ENCODE data around the gene AMELX. TPM values are rescaled to one million over a fixed set of nuclear protein-coding genes. Genes with fewer than 3 reads are reported as not detected.

The AMELX gene
- not detected for total RNA-seq

GRCh38 chrX:11293113-11293512, at the start of gene AMELX:
Gene AMELX (plus strand): TSS chrX:11293413. CDS start chrX:11294789, 1,376 bp downstream.
- DNase-seq (ENCODE audit: low spot score): no peak

GRCh38 chrX:11244636-11245035, 48.6 kb upstream of the AMELX start:
- no peak for DNase-seq (ENCODE audit: low spot score)

DNA sequence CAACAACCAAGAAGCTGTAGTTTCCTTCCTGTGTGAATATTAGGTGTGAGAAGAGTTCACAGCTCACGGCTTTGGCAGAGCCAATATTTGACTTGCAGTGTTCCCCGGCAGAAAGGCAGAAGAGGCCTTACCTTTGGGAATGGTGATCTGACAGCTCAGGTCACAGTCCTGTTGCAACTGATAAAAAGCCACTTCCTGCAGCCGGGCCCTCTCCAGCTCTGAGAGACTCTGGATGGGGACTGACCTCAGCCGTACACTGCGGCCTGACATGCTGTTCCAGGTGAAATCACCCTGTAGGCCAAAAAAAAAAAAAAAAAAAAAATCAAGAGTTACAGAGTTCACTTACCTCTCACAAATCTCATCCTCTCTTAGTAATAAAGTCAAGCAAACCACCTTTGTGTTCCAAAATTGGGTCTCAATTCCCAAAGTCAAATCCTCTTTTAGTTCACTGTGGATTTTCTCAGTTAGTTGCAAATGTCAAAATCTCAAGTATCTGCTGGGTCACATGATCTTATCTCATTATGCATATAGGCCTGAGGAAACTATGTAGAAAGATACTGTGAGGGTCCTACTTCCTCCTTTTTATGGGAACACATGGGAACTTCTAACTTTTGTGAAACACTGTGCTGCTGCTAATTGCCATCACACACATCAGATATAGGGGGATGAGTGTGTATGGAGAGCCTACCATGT, 38.6 kb upstream of the AMELX start:
- DNase-seq (ENCODE audit: low spot score): no peak

DNA sequence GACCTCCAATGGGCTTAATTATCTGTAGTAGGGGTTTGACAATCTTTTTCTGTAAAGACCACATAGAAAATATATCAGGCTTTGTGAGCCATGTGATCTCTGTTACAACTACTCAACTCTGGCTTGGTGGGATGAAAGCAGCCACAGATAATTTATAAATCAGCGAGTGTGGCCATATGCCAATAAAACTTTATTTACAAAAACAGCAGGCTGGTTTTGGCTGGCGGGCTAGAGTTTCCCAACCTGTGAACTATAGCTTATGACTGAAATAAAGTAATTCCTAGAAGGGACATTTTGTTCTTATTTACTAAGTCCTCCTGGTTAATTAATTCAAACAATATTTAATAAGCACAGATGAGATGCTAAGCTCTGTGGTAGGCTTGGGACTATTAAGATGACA, 35.9 kb upstream of the AMELX start:
- no peak for DNase-seq (ENCODE audit: low spot score)

- no peak for DNase-seq (ENCODE audit: low spot score)
Measured at GRCh38 chrX:11257711-11258110, 35.5 kb upstream of the AMELX start.

GRCh38 chrX:11259437-11259836, 33.8 kb upstream of the AMELX start:
- DNase-seq (ENCODE audit: low spot score): no peak

DNA sequence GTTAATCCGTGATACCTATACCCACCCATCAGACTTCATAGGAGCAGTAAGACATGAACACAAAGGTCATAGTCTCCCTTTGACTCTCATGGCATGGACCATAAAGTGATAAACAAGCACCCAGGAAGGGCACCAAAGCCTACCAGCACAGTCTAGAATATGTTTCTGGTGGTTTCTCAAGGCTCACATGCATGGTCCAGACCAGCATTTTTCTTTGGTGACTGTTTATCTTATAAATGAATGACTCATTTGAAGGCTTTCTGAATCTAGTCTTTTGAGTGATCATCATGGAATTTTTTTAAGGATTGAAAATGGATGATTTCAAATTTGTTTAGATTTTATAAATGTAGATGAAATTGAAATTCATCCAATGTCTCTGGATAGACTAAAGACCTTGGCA, 32.0 kb upstream of the AMELX start:
- no peak for DNase-seq (ENCODE audit: low spot score)

GRCh38 chrX:11264925-11265324, 28.3 kb upstream of the AMELX start:
- no peak for DNase-seq (ENCODE audit: low spot score)

DNA sequence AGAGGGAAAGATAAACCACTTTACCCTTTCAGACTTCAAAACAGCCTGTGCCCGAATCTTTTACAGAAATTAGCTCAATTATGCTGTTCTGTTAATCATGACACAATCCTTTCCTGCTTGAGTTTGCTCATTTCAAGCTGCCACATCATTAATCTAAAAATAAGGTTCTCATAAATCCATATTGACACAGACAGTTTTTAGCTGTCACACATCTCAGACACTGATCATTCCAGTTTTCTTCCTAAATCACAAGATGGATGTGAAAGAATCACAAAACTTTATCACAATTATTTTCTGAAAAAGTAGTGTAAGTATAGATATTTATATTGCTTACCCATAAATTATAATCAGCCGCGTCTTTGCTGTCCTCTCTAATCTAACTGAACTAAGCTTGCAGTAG, 27.9 kb upstream of the AMELX start:
- no peak for DNase-seq (ENCODE audit: low spot score)

GRCh38 chrX:11266573-11267003, 26.6 kb upstream of the AMELX start:
- no peak for DNase-seq (ENCODE audit: low spot score)

DNA sequence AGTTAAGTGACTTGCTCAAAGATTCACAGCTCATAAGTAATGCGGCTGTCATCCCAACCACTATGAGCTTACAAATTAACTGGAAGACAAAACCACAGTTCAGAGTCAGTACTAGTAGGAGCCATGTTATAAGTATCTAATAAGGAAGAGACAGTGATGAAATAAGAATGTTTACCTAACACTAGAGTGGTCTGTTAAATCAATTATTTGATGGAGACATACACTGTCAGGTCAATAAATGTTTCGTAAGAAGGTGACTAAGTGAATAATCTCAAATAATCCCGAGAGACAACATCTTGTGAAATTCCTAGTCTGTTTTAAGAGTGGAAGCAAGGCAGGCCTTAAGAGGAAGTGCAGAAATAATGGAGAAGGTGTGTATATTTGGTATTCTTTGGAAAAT, 25.8 kb upstream of the AMELX start:
- no peak for DNase-seq (ENCODE audit: low spot score)

DNA sequence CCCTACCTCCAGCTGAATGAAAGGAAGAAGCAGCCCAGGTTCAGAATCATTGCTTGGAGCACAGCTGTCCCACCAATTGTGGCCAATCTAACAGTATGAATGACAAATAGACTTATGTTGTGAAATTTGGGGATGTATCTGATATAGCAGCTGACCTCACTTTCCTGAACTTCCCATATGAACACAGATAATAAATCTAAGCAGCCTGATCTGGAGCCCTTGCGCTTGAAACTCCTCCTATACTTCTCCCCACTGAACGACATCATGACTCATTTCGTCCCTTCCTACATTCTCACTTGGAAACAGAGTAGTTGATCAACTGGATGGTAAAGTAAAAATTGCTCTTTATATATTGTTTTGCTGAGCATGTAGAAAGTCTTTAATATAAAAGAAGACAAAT, 24.2 kb upstream of the AMELX start:
- DNase-seq (ENCODE audit: low spot score): no peak

DNA sequence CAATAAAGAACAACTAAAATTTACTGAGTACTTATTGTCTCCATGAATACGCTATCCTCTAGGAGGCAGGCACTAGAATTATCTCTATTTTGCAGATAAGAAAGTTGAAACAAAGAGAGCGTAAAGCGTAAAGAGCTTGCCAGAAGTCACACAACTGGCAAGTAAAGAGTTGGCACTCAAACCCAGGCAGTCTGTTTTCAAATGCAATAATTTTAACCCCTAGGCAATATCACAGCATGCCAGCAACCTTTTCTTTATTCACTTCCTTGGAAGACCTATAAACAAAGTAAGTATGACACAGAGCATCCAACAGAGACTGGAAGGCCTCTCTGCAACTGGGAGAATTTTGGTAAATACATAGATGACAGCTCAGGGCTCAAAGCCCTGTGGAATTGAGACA, 23.2 kb upstream of the AMELX start:
- no peak for DNase-seq (ENCODE audit: low spot score)

GRCh38 chrX:11272290-11272689, 20.9 kb upstream of the AMELX start:
- no peak for DNase-seq (ENCODE audit: low spot score)

DNA sequence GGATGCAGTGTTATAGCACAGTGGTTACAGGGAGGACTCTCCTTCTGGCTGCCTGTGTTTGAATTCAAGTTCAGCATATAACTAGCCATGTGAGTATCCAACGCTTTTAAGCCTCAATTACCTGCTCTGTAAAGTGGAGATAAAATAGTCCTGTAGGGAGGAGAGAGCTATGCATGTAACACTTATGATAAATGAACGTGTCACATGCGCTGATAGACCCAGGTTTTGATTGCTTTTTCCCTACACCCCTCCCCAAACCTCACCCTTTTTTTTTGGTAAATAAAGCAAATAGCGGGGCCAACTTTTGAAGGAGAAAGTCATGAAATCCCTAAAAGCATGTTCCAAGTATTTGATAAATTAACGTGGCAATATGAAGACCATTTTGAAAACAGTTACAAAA, 20.4 kb upstream of the AMELX start:
- no peak for DNase-seq (ENCODE audit: low spot score)

GRCh38 chrX:11273544-11273943, 19.7 kb upstream of the AMELX start:
- DNase-seq (ENCODE audit: low spot score): no peak

DNA sequence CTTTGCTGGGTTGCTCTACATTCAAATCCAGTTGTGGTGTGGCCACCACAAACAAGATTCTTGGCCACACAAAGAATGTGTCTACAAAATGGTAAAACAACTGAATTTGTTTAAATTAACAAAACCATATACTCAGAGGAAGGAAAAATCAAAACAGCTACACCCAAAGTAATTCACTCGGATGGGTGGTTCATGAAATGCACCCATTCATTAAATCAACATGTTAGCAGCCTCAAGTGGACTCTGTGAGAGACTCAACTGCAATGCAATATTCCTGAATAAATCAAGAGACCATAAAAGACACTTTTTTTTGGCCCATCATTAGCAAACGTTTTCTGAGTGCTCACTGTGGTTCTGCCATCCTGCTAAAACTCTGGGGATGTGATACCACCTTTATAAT, 11.2 kb upstream of the AMELX start:
- no peak for DNase-seq (ENCODE audit: low spot score)

DNA sequence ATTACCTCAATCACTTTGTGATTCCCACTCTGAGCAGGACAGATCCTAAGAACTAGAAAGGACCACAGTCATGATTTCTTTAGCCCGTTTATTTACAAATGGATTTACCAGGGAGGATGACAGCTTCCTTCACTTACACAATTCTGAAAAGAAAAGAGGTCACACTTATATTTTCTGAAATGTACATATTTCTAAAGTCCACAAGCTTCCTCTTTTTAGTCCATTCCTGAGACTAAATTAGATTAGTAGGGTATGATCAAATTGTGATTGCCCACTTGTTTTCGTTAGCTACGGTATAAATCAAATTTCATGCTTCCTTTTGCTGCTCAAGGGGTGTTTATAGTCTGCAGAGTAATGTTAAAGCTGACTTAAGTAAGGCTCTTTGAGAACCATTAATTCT, 7.6 kb upstream of the AMELX start:
- DNase-seq (ENCODE audit: low spot score): no peak

GRCh38 chrX:11287505-11287904, 5.7 kb upstream of the AMELX start:
- no peak for DNase-seq (ENCODE audit: low spot score)

DNA sequence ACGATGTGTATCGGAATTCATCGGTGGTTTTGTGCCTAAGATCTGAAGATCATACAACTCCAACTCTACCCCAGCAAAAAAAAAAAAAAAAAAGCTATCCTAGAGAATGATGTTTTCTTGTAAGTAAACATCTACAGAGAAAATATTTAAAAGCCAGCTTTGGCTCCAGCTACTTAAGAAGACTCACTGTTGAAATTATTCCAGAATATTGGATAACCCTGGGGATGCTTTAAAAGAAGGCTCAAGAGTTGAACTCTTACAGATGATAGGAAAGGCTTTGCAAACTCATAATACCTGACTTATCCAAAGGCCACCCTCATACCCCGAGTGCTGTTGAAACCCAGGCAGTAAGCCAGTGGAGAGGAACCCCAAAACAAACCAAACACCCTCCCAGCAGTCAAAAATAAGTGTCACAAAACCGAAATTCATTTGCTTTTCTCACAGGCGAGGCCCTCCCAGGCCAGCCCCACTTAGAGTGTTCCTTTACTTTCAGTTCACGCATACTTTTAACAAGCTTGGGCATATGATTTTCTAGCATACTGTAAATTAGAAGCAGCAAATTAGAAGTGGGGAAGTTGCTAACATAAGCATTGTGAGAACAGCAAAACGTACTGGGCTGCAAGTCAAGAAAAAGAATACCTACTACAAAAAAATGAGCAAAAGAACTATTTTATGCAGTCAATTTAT, 2.7 kb upstream of the AMELX start:
- DNase-seq (ENCODE audit: low spot score): no peak

- DNase-seq (ENCODE audit: low spot score): no peak
Measured at GRCh38 chrX:11296051-11296450, 2.8 kb downstream of the AMELX start.

DNA sequence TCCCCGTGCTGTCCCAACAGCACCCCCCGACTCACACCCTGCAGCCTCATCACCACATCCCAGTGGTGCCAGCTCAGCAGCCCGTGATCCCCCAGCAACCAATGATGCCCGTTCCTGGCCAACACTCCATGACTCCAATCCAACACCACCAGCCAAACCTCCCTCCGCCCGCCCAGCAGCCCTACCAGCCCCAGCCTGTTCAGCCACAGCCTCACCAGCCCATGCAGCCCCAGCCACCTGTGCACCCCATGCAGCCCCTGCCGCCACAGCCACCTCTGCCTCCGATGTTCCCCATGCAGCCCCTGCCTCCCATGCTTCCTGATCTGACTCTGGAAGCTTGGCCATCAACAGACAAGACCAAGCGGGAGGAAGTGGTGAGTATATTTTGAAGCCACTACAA, 5.4 kb downstream of the AMELX start:
- DNase-seq (ENCODE audit: low spot score): no peak

DNA sequence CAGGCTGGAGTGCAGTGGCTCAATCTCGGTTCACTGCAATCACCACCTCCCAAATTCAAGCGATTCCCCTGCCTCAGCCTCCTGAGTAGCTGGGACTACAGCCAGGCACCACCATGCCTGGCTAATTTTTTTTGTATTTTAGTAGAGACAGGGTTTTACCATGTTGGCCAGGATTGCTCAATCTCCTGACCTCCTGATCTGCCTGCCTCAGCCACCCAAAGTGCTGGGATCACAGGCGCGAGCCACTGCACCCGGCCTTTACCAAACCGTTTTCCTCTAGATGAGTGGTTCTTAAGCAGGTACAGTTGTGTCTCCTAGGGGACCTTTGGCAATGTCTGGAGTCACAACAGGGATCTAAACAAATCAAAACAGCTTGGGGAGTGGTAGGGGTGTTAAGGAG, 11.6 kb downstream of the AMELX start:
- DNase-seq (ENCODE audit: low spot score): no peak

- no peak for DNase-seq (ENCODE audit: low spot score)
Measured at GRCh38 chrX:11305641-11306040, 12.4 kb downstream of the AMELX start.

Measured in mucosa of gallbladder (tissue), 1 donor.